PC-3 (cell line): ENCODE measurements around the gene DGKZ. TPM values are rescaled to one million over a fixed set of nuclear protein-coding genes. Genes with fewer than 3 reads are reported as not detected.

Experiments
- ATAC-seq: fragments of 200-7000 bp; cut with Tn5 transposase; 2 replicates; pipeline ENCODE4 v1.9.1; 2020; ENCODE audit warnings: mild to moderate bottlenecking, moderate library complexity
- BruUV-seq: library from RNA; stranded (reverse); fragments of 400-500 nt; replicated peaks from 2 replicates; lab custom pipeline; 2021; lab: Mats Ljungman, UMichigan
- CTCF ChIA-PET: fragments of 300-600 bp; sonication (Branson Sonifier 250); formaldehyde crosslinking; loops from one replicate; lab custom pipeline; 2022; ENCODE audit warnings: antibody characterized with exemption; lab: Charles Lee
- POLR2A ChIA-PET: fragments of 300-600 bp; sonication (Branson Sonifier 250); formaldehyde crosslinking; loops from one replicate; lab custom pipeline; 2022; ENCODE audit warnings: antibody characterized with exemption; ENCODE audit not compliant: unreplicated experiment; lab: Charles Lee
- DNase-seq: peaks from one replicate; pipeline ENCODE4 v3.0.0-alpha.2; 2015
- H2AFZ ChIP-seq: fragments of 300-600 bp; sonication (generic); 2 replicates; pipeline ENCODE4 v1.6.0; 2016; ENCODE audit warnings: antibody characterized with exemption, low read length
- H3F3A ChIP-seq: fragments of 300-600 bp; sonication (generic); one replicate; pipeline ENCODE4 v1.6.0; 2017; ENCODE audit warnings: antibody characterized with exemption, low read length, control low read depth, mild to moderate bottlenecking; ENCODE audit not compliant: unreplicated experiment
- H3K27ac ChIP-seq: fragments of 300-600 bp; sonication (generic); 2 replicates; pipeline ENCODE4 v1.5.1; 2016; ENCODE audit warnings: mild to moderate bottlenecking, low read length
- H3K27me3 ChIP-seq: fragments of 300-600 bp; sonication (generic); 2 replicates; pipeline ENCODE4 v1.6.1; 2016; ENCODE audit warnings: low read length, mixed read lengths
- H3K36me3 ChIP-seq: fragments of 300-600 bp; sonication (generic); 2 replicates; pipeline ENCODE4 v1.6.1; 2016; ENCODE audit warnings: low read depth, mixed run types, low read length, mixed read lengths
- H3K4me1 ChIP-seq: fragments of 300-600 bp; sonication (generic); 2 replicates; pipeline ENCODE4 v1.5.1; 2016; ENCODE audit warnings: low read length; ENCODE audit not compliant: insufficient read depth
- H3K4me2 ChIP-seq: fragments of 300-600 bp; sonication (generic); 2 replicates; pipeline ENCODE4 v1.6.0; 2016; ENCODE audit warnings: low read length
- H3K4me3 ChIP-seq: fragments of 300-600 bp; sonication (generic); 2 replicates; pipeline ENCODE4 v1.5.1; 2016; ENCODE audit warnings: mild to moderate bottlenecking, low read length, mixed read lengths
- H3K79me2 ChIP-seq: fragments of 300-600 bp; sonication (generic); 2 replicates; pipeline ENCODE4 v1.6.1; 2017; ENCODE audit warnings: low read length, mixed read lengths
- H3K9ac ChIP-seq: fragments of 300-600 bp; sonication (generic); 2 replicates; pipeline ENCODE4 v1.6.0; 2016; ENCODE audit warnings: mild to moderate bottlenecking, low read length
- H3K9me2 ChIP-seq: fragments of 300-600 bp; sonication (generic); replicated peaks from 2 replicates; pipeline ENCODE4 v1.6.1; 2016; ENCODE audit warnings: mixed run types, low read length, mixed read lengths
- H3K9me3 ChIP-seq: fragments of 300-600 bp; sonication (generic); 2 replicates; pipeline ENCODE4 v1.6.1; 2016; ENCODE audit warnings: low read length, mixed read lengths
- H4K20me1 ChIP-seq: fragments of 300-600 bp; sonication (generic); 2 replicates; pipeline ENCODE4 v1.6.1; 2016; ENCODE audit warnings: low read length, mixed read lengths
- EZH2 ChIP-seq: fragments of 300-600 bp; sonication (generic); IDR thresholded peaks from one replicate; pipeline ENCODE4 v1.6.1; 2017; ENCODE audit warnings: antibody characterized with exemption, mild to moderate bottlenecking, low read length; ENCODE audit not compliant: unreplicated experiment
- EZH2phosphoT487 ChIP-seq: fragments of 300-600 bp; sonication (generic); IDR thresholded peaks from 2 replicates; pipeline ENCODE4 v1.6.1; 2018; ENCODE audit warnings: mild to moderate bottlenecking, antibody characterized with exemption, low read length, borderline replicate concordance
- intact Hi-C: fragments of 100-400 bp; cut with micrococcal nuclease; formaldehyde crosslinking; loops from 2 replicates; pipeline ENCODE4 v1.9.0; 2023
- total RNA-seq: library from RNA; depleted of rRNA; stranded (reverse); fragments of >200 nt; gene quantifications from 2 replicates; pipeline ENCODE4 v1.2.3, GENCODE V29; 2014
- TF ChIP-seq, protein P1 (sequence below): fragments of 300-600 bp; sonication (generic); conservative IDR thresholded peaks from 2 replicates; pipeline ENCODE4 v1.5.1; 2017; ENCODE audit warnings: antibody characterized with exemption, low read depth, mild to moderate bottlenecking, low read length

The DGKZ gene
- total RNA-seq, 1 experiment from 2014 or later, result 70.2 TPM

GRCh38 chr11:46360878-46361277, 13.6 kb downstream of the DGKZ start:
- no peaks in the 10 kb centered on the region for H3K27me3 ChIP-seq
- POLR2A ChIA-PET, result no interaction called here
- no TSS peak for BruUV-seq
- no peak overlapping the region for H3K9ac ChIP-seq
- intact Hi-C loops, result no loop called here
- no peaks in the 10 kb centered on the region for H3K9me3 ChIP-seq
- H3K36me3 ChIP-seq, result no peaks in the 10 kb centered on the region
- H3F3A ChIP-seq, result no peaks in the 10 kb centered on the region
- DNase-seq (no peak), ATAC-seq (no peak)
- no peak overlapping the region for H3K27ac ChIP-seq
- CTCF ChIA-PET, result interaction anchor here (0.6 kb wide), 1 partner anchor 45 kb away, joined by 3 read pairs; no protein-coding TSS in a partner anchor
- H3K4me3 ChIP-seq, result no peak overlapping the region
- TF ChIP-seq EZH2phosphoT487, result no peak
- TF ChIP-seq, protein P1, sequence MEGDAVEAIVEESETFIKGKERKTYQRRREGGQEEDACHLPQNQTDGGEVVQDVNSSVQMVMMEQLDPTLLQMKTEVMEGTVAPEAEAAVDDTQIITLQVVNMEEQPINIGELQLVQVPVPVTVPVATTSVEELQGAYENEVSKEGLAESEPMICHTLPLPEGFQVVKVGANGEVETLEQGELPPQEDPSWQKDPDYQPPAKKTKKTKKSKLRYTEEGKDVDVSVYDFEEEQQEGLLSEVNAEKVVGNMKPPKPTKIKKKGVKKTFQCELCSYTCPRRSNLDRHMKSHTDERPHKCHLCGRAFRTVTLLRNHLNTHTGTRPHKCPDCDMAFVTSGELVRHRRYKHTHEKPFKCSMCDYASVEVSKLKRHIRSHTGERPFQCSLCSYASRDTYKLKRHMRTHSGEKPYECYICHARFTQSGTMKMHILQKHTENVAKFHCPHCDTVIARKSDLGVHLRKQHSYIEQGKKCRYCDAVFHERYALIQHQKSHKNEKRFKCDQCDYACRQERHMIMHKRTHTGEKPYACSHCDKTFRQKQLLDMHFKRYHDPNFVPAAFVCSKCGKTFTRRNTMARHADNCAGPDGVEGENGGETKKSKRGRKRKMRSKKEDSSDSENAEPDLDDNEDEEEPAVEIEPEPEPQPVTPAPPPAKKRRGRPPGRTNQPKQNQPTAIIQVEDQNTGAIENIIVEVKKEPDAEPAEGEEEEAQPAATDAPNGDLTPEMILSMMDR, result no peak
- TF ChIP-seq EZH2, result no peak
- no peaks in the 10 kb centered on the region for H4K20me1 ChIP-seq
- H3K4me1 ChIP-seq, result peaks cover 26% of the 10 kb centered on the region
- H3K4me2 ChIP-seq, result no peak overlapping the region
- H3K79me2 ChIP-seq, result peaks cover 40% of the 10 kb centered on the region
- H2AFZ ChIP-seq, result no peak overlapping the region
- H3K9me2 ChIP-seq, result no peaks in the 10 kb centered on the region

DNA sequence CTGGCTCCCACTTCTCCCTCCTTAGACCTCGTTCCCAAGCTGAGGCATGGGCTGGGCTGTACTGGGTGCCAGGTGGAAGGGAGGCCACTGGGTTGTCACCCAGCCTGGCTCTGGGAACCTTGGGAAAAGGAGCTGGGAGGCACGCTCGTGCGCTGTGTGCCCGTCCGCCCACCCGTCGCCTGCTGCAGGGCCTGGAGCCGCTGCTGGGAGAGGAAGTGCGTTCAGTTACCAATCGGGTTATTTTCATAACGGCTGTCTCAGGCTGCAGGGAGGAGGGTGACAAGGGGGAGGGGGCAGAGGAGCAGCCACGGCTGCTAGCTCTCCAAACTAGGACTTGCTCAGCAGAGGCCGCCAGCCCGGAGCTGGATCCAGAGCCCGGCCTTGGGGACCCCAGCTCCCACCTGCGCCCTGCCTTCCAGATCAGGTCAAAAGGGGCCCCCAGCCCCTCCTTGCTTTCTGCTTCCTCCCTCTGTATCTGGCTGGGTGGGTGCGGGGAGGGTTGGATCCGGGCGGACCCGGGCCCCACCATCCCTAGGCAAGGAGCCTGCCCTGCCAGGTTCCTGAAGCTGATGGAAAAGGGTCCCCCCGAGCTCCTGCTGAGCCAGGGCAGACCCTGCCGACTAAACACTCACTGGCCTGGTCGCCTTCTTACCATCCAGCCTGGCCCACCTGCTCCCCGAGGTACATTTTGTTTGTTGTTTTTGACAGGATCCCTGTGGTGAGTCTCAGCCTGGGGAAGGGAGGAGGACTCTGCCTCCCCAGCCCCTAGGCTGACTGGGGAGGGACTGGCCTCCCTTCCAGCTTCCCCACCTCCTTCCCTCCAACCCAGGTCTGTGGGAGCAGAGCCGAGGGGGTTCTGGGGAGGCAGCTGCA, 14.3 kb downstream of the DGKZ start:
- H3K36me3 ChIP-seq, result no peaks in the 10 kb centered on the region
- H3K4me2 ChIP-seq, result no peak overlapping the region
- no peaks in the 10 kb centered on the region for H4K20me1 ChIP-seq
- ATAC-seq, result no peak
- H2AFZ ChIP-seq, result no peak overlapping the region
- TF ChIP-seq EZH2, result no peak
- no peak for TF ChIP-seq EZH2phosphoT487
- TF ChIP-seq, protein P1, result no peak
- intact Hi-C loops, result loop anchor here (2.0 kb wide), 1 partner anchor 13 kb away; no protein-coding TSS in a partner anchor
- no TSS peak for BruUV-seq
- H3K27me3 ChIP-seq, result no peaks in the 10 kb centered on the region
- no peaks in the 10 kb centered on the region for H3F3A ChIP-seq
- no peaks in the 10 kb centered on the region for H3K9me3 ChIP-seq
- no peak for DNase-seq
- H3K4me1 ChIP-seq, result peaks cover 26% of the 10 kb centered on the region
- no peak overlapping the region for H3K27ac ChIP-seq
- H3K9ac ChIP-seq, result no peak overlapping the region
- no peaks in the 10 kb centered on the region for H3K9me2 ChIP-seq
- POLR2A ChIA-PET, result no interaction called here
- H3K4me3 ChIP-seq, result no peak overlapping the region
- CTCF ChIA-PET, result interaction anchor here (0.6 kb wide), 1 partner anchor 46 kb away, joined by 3 read pairs; no protein-coding TSS in a partner anchor
- H3K79me2 ChIP-seq, result peaks cover 35% of the 10 kb centered on the region
